Testis (tissue), 2 donors: Measurements from ENCODE around the gene IRGQ.

Experiments
- POLR2A ChIP-seq: fragments of 450-650 bp; IDR thresholded peaks from one replicate; pipeline ENCODE4 v1.6.1; 2017; ENCODE audit warnings: antibody characterized with exemption, mild to moderate bottlenecking, moderate library complexity
- TF ChIP-seq, protein P1 (sequence below), 3 experiments: fragments of 450-650 bp in 2 of 3; fragments of 200-600 bp in 1 of 3; sonication (generic) in 1 of 3; IDR thresholded peaks; one replicate each; pipeline ENCODE4 v1.5.1; 2016 to 2019; ENCODE audit warnings: antibody characterized with exemption in 3 of 3, mild to moderate bottlenecking in 2 of 3, moderate library complexity in 1 of 3

DNA sequence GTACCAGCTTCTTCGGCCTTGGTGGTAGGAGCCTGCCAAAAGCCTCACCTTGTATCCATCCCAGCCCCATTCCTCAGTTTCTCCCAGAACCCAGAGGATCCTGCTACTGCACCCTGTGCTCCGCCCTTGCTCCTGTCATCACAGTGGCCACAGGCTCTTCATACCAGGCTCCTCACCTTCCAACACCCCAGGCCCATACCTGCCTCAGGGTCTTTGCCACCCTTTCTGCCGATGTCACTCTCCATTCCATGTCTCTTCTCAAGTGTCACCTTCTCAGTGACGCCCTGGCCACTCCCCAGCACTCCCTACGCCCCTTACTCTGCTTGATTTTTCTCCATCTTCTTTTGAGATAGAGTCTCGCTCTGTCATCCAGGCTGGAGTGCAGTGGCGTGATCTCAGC lies 13.9 kb upstream of the IRGQ start:
- TF ChIP-seq, protein P1, sequence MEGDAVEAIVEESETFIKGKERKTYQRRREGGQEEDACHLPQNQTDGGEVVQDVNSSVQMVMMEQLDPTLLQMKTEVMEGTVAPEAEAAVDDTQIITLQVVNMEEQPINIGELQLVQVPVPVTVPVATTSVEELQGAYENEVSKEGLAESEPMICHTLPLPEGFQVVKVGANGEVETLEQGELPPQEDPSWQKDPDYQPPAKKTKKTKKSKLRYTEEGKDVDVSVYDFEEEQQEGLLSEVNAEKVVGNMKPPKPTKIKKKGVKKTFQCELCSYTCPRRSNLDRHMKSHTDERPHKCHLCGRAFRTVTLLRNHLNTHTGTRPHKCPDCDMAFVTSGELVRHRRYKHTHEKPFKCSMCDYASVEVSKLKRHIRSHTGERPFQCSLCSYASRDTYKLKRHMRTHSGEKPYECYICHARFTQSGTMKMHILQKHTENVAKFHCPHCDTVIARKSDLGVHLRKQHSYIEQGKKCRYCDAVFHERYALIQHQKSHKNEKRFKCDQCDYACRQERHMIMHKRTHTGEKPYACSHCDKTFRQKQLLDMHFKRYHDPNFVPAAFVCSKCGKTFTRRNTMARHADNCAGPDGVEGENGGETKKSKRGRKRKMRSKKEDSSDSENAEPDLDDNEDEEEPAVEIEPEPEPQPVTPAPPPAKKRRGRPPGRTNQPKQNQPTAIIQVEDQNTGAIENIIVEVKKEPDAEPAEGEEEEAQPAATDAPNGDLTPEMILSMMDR (IDR thresholded peaks at IDR 0.05), result no peak
- no peak for TF ChIP-seq POLR2A
